GM18505 (cell line): ENCODE results near the gene ROBO1.
"Not testable (repeated sequence)": the region's sequence is repeated elsewhere in the genome, so short reads cannot be mapped to it uniquely, and the experiment has no call there.

Experiments used
- ATAC-seq: cut with Tn5 transposase; IDR thresholded peaks from one replicate; pipeline ENCODE4 v1.9.1; 2021; ENCODE audit not compliant: unreplicated experiment
- POLR2A ChIP-seq: IDR thresholded peaks from 4 replicates; pipeline ENCODE4 v1.6.1; 2011; ENCODE audit warnings: borderline replicate concordance; ENCODE audit not compliant: insufficient read depth, insufficient read length; ENCODE audit errors: extremely low read depth

ROBO1 gene

DNA sequence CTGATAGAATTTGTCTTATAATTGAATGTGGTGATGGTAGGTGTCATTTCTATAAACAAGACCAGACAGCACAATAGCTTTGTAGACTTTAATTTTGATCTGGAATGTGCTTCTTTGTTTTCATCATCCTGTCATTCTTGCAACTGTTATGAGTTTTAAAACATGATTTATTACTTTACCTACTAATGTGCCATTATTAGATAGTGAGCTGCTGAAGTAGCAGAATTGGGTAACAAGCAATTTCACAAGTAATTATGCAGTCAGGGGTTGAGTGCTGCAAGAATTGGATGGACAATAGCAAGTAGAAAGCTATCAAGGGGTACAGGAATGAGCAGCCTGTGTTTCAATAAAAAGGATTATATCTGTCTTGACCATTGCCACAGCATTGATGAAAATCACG, 975.6 kb downstream of the ROBO1 start:
- TF ChIP-seq POLR2A, result no peak
- no peak for ATAC-seq

DNA sequence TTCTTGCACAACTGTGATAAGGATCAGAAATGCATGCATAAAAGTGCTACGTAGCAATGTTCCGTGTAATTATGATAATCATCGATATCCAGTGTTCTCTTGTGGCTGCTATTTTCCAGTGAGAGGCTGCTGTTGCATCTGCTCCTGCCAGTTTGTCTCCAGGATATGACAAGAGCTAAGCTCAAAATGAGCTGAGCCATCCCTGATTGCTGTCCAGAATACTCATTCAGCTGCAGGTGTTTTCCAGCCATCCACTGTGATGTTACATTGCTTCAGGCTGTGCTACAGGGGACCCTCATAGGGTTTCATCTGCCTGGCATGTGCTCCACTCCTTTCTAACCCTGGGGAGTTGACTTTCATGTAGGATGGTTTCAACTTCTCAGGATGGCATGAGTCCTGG, 976.0 kb downstream of the ROBO1 start:
- no peak for ATAC-seq

DNA sequence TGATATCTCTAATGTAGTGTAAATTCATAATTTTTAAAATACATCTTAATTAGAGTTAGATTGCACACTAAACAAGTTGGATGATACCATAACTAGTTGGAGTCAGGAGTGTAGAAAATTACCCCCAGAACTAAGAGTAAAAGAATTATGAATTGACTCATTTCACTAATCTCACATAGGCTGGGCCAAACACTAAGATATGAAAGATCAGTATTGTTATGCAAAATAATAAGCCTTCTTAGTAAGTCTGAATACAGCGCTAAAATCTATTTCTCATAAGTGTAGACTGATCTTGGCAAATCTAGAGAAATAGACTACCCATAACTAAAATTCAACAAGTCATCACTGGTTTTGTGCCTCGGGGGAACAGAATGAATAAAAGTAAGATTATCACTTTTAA, 979.0 kb downstream of the ROBO1 start:
- ATAC-seq, result no peak
- TF ChIP-seq POLR2A, result no peak

More for the DNA sequence above, 976.0 kb downstream of the ROBO1 start:
- no peak for TF ChIP-seq POLR2A

DNA sequence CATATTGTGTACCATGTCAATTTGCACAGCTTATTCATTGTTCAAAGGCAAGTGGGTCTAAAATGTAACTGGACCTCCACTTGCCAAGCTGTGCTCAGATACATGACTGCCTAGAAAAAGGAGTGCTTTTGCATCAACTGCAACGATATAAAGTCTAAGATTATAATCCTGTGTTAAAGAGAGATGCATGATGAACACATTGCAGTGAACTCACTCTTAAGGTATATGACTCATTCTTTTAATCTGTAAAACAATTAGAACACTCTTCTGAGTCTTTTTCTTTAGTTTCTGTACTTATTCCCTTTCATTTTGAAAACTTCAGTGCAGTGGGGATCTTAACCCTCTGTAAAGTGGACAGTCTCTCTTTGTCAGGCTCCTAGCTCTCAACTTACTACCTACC, 982.8 kb downstream of the ROBO1 start:
- TF ChIP-seq POLR2A, result no peak
- ATAC-seq, result no peak

DNA sequence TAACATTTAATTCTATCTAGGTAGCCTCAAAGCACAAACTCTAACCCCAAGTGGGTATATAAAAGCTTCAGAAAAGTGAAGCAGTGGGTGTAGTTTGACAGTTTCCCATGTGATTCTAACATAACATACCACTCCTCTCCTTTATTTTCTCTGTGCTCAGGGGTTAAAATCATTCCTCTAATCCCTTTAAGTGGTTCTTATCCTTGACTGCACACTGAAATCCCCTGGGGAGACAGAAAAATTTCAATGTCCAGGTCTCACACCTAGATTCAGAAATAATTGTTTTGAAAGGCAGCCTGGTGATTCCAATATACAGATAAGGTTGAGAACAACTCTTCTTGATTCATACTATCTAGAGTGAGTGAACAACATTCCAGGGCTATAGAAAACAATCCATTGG, 986.4 kb downstream of the ROBO1 start:
- ATAC-seq, result no peak
- TF ChIP-seq POLR2A, result no peak

DNA sequence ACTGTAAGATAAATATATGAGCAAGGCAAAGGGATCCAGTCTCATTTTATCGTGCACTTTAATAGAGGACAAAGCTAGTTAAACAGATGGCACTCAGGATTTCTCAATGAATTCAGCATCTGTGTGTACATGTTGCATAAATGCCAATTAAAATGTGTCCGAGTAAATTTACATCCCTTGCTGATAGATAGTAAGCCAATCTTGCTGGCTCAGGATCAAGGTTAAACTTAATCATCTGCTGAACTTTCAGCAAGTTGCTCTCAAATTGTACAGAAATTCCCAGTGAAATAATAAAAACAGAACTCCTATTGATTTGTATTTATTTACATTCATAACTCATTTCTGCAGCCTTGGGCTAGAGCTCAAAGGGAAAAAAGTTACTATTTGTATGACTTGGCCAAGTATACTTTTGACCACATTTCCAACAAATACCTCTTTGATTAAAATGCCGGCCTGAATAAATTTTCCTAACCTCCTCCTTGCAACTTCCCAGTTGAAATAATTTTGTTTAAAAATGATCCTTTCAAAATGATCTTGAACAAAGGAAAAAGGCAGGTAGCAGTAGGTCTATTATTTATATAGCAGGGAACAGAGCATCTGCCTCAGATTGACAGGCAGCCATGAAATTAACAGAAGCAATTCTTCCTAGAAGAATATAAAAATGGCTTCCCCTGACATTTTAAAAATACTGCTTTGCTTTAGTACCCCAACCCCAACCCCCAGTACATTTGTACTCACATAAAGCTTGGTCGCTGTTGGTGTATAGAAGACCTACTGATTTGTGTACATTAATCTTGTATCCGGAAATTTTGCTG, 1001.9 kb downstream of the ROBO1 start:
- no peak for ATAC-seq
- TF ChIP-seq POLR2A, result no peak

DNA sequence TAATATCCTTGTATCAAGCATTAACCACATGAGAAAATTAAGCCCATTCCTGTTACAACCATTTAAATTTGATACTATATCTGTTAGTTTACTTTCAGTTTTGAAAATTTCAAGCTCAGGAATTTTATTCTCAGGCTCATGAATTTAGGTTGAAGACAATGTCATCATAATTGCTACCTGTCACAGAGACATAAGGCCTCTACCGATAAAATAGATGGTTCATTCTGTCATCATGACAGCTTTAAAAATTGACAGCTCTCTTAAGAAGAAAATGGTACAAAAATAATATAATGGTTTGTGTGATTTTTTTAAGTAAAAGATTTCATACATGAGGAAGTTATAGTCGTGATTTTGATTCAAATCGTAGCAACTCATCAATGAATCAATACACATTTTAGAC, 1003.2 kb downstream of the ROBO1 start:
- no peak for TF ChIP-seq POLR2A
- ATAC-seq, result no peak

DNA sequence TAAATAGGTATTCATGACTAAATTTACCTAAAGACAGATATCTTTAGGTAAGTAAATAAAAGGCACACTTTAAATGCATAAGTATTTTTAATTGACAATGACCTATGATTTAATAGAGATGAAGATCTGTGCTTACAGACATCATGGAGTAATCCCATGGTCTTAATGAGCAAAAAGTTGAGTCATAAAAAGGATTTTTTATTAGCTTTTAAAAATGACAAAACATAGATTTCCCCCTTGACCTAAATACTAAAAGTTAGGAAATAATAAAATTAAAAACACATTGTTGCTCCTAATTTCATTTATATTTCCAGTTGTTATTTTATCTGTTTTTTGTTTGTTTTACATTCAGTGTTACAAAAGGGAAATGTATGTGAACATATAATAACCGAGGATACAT, 1005.7 kb downstream of the ROBO1 start:
- TF ChIP-seq POLR2A, result no peak

DNA sequence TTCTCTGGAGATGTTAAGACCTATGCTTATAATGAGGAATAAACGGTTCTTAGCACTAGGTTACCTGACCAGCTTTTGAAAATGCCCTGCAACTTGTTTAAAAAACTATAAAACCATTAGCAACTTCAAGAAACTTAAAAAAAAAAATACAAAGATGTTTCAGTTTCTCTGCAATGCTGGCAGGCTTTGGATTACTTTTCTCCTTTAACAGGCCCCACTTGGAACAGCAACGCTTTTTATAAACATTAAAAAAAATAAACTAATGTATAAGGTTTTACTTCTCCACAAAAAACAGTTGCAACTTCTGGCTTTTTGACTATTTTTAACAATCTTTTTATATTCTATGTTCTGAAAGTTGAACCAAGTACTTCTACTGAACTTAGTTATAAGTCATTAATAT, 1006.7 kb downstream of the ROBO1 start:
- no peak for ATAC-seq
- no peak for TF ChIP-seq POLR2A

More for the DNA sequence above, 1005.7 kb downstream of the ROBO1 start:
- no peak for ATAC-seq

DNA sequence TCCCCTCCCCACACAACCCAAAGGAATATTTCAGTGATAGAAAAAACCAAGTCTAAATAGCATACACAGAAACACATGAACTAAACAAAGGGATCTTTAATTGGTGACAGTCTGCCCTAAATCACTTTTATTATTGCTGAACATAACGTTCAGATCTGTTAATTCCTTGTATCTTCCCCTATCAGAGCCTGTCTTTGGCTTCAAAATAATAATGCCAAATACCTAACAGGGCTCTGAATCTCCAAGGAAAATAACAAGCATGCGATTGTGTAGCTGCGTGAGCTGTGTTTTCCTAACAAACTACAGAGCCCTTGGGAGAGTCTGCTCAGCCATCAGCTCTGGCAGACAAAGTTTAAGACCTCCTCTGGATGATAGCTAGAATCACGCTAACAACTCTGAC, 1010.1 kb downstream of the ROBO1 start:
- ATAC-seq, result no peak
- TF ChIP-seq POLR2A, result no peak

DNA sequence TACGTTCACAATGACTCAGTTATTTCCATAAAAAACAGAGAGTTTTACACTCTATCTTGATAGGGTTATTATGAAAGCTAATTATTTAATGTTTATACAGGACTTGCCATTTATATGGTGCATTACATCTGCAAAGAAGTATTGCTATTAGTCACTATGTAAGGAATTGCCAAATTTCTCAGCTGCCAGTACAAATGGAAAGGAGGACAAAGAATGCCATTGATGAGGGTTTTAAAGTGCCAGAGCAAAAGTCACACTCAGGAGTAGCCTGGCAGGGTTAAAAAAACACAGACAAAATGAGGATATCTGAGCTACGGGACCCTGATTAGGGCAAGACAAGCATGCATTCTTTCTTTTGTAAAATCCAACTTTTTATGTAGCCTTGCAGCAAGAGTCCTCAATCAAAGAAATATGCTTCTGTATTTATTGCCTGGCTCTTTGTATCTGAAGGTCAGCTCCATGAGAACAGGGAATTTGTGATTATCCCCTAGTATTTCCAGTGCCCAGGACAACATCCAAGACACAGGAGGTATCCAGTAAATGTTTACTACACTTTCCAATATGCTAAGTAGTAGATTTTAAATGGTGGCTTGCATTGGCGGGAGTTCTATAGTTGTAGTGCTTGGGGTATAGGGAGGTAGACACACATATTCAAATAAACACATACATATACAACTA, 1013.6 kb downstream of the ROBO1 start:
- no peak for TF ChIP-seq POLR2A

DNA sequence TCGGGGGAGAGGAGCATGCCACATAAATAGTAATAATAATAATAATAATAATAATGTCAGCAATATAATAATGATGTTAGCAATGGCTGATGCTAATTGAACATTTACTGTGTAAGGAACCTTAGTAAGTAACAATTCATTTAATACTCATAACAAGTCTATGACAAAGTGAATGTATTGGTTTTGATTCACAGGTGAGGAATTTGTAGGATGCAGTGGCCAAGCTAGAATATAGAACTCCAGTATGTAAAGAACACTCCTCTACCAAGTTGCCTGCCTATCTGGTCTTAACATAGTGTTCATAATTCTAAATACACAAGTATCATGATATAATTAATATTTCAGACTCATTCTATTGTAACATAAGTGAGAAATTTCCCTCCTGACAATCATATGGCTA, 1016.5 kb downstream of the ROBO1 start:
- ATAC-seq, result no peak
- TF ChIP-seq POLR2A, result no peak

More for the DNA sequence above, 1013.6 kb downstream of the ROBO1 start:
- ATAC-seq, result no peak

DNA sequence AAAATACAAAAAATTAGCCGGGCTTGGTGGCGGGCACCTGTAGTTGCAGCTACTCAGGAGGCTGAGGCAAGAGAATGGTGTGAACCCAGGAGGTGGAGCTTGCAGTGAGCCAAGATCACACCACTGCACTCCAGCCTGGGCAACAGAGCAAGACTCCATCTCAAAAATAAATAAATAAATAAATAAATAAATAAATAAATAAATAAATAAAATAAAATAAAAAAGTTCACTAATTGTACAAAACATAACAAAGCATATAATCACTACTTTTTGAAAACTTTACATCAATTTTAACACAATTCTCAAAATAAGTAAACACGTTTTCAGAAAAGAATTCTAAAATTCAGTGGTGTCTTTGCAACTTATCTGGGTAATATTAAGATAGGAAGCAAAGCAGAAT, 1017.5 kb downstream of the ROBO1 start:
- ATAC-seq, result not testable (repeated sequence)

DNA sequence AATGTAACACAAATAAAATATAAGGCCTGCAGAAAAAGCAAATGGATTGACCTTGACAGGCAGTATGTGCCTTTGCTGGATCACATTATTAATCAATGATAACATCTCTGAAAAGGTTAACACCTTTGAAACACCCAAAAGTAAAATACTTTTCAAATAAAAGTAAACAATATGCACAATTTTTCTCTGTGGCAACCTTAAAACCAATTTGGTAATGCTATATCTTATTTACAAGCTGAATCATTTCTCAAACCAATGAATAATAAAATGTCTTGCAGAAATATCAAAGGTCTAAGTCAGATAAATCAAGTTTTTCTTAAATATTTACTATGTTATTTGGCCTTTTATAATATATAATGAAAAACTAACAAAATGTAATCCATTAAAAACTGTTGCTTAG, 1018.7 kb downstream of the ROBO1 start:
- ATAC-seq, result no peak
- TF ChIP-seq POLR2A, result no peak
